GM19452 (cell line): Measurements from ENCODE around the gene FAM131B.
"Not testable (repeated sequence)": the region's sequence is repeated elsewhere in the genome, so short reads cannot be mapped to it uniquely, and the experiment has no call there.

Experiments
- ATAC-seq: cut with Tn5 transposase; IDR thresholded peaks from one replicate; pipeline ENCODE4 v1.9.1; 2021; ENCODE audit not compliant: unreplicated experiment

The FAM131B gene

DNA sequence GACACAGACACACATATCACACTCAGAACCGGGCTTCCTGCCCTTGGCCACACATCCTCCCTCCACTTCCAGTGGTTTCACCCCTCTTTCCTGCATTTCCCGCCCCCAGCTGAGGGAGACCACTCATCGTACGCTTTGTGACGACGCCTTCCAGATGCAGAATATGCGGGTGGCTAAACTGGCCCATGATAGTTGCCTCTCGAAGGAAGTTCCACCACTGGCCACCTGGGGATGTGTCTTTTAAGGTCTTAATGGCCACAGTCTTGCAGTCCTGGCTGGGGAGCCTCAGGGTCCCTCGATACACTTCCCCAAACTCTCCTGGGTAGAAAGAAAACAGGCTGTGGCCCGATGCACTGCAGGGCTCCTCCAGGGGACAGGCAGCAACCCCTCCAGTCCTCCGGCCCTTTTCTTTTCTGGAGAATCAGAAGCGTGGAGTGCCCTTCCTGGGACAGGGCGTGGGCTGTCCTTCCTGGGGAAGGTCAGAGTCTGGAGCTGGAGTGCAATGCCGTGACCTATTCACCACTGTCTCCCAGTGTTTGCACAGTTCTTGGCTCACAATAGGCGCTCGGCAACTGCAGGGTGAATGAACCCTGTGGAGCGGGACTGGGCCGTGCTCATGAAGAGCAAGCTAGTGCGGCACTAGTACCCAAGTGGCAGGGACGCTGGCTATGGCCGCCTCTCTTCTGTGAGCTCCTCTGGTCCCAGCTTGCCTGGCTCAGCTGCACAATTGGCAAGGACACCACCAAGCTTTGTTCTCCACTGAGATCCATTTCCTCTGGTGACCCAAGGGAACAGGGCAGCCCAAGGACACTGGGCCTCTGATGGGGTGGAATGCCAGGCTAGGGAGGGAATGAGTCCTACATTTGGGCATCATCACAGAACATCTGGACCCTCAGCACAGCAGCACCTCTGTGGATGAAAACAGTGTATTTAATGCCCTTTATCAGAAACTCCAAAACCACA is 33.0 kb upstream of the FAM131B start:
- ATAC-seq, result peak; percentile 45

DNA sequence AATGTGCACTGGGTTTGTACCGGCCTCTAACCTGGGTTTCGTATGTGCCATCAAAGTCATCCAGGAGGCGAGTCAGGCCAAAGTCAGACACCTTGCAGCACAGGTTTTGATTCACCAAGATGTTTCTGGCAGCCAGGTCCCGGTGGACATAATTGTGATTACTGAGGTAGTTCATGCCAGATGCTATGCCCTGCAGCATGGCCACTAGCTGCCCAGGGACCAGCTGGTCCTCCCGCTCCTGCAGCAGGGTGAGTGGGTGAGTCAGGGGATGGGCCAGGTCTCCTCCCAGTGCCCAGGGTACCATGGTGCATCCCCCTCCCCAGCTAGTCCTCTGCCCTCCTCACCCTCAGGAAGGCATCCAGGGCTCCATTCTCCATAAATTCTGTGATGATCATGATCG is 32.3 kb upstream of the FAM131B start:
- no peak for ATAC-seq

- no peak for ATAC-seq
Measured at GRCh38 chr7:143394068-143394467, 31.6 kb upstream of the FAM131B start.

DNA sequence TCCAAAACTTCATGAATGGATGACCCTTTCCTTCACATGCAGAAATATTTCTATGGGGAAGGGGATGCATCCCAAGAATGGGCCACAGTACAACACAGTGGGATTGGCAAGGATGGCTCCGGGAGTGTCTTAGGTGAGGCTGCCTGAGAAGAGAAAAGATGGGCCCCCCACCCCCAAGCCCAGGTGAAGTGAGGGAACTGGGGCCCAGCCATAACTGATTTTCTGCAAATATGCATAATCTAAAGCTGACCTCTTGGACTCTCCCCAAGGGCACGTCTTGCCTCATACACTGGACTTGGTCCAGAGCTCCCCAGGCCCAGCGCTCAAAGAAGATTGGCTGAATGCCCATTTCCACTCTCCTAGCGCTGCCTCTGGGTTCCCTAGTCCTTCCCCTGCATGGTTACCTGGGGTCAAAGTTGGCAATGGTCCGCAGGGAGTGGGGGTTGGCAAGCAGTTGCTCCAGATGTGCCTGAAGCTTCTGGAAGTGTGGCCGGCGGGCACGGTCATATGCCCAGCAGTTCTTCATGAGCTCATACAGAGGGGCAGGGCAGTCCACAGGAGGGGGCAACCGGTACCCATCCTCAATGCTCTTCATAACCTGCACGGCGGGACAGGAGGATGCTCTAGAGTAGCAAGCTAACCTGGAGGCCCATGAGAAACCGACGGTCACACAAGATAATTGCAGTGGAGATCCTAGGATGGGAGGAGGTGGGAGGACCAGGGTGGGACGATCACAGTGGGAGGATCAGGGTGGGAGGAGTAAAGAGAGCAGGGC is 30.9 kb upstream of the FAM131B start:
- ATAC-seq, result no peak

GRCh38 chr7:143392875-143393266 is 30.4 kb upstream of the FAM131B start:
- ATAC-seq, result no peak

GRCh38 chr7:143392427-143392826 is 29.9 kb upstream of the FAM131B start:
- not testable (repeated sequence) for ATAC-seq

- no peak for ATAC-seq
Measured at GRCh38 chr7:143391462-143392404, 29.2 kb upstream of the FAM131B start.

DNA sequence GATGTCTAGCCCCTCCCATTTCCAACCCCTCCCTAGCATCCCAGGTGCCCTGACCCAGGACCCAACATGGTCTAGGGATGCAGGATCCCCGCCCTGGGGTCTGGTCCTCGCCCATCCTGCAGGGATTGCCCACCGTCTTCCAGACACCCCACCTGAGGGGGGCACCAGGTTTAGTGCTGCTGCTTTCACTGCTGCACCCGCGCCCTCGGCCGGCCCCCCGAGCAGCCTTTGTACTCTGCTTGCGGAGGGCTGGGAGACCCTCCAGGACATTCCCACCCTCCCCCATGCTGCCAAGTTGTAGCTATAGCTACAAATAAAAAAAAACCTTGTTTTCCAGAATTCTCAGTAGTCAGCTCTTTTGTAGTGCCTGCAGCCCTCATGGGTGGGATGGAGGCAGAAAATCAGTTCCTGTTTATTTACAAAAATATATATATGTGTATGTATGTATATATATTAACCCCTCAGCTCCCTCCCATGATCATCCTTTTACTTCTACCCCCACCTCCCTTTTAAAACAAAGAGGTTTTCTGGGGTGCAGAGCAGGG is 28.3 kb upstream of the FAM131B start:
- ATAC-seq, result no peak

DNA sequence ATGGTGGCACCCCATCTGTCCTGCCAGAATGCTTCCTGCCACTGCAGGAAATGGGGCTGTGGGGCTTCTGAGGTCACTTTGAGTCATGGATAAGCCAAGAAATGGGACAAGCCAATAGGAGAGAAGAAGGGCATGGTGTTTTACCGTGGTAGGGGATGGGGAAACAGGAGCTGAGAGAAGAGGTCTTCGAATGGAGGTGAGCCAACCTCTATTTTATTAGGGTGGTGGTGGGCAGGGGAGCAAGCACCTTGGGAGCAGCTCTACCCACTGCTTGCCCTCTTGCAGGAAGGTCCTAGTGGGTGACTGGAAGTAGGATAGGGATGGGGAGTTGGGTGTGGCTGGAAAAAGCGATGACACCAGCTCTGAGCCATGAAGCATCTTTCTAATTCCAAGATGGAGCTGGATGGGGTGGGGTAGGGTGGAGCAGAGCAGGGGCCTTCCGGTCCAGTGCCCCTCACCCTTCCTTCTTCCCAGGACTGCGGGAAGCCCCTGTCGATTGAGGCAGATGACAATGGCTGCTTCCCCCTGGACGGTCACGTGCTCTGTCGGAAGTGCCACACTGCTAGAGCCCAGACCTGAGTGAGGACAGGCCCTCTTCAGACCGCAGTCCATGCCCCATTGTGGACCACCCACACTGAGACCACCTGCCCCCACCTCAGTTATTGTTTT is 27.7 kb upstream of the FAM131B start:
- no peak for ATAC-seq

DNA sequence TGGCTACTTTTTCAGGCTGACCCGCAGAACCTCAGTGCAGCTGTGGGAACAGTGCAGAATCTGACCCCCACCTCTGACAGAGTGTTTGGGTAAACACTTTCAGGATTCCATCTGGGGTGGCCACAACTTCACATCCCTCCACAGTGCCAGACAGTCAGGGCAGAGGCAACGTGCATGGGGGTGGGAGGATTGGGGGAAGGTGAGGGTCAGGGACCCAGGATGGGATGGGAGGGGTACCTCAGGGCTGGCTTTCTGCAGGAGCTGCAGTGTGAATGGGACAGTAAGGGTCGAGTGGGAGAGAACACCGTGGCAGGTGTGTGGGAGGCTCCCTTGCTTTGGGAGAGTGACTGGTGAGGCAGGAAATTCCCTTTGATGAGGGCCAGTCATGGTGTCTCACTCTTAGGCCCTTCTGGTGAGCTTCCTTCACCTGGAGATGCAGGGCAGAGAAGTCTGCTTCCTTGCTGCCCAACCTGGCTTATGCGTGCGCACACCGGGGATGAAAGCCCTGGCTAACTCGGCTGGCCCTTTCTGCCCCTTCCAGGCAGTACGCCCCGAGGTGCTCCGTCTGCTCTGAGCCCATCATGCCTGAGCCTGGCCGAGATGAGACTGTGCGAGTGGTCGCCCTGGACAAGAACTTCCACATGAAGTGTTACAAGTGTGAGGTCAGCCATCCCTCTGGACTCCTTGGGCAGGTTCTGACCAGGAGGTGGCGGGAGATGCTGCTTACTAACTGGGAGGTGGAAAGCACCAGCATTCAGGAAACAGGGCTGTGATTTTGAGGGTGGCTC is 27.0 kb upstream of the FAM131B start:
- no peak for ATAC-seq

DNA sequence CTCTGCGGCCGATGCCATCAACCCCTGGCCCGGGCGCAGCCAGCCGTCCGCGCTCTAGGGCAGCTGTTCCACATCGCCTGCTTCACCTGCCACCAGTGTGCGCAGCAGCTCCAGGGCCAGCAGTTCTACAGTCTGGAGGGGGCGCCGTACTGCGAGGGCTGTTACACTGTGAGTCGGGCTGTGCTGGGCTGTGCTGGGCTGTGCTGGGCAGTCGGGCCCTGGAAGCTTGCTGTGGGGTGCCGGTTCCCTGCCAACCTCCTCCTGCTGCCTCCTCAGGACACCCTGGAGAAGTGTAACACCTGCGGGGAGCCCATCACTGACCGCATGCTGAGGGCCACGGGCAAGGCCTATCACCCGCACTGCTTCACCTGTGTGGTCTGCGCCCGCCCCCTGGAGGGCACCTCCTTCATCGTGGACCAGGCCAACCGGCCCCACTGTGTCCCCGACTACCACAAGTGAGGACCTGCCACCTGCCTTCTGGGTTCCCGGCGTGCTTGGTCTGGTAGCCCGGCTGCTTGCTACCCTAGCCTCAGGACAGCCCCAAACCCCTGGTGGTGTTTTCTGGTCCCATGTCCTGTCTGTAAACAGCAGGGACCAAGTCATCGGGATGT is 26.1 kb upstream of the FAM131B start:
- no peak for ATAC-seq

GRCh38 chr7:143388051-143388450 is 25.5 kb upstream of the FAM131B start:
- ATAC-seq, result no peak

GRCh38 chr7:143387156-143387975 is 24.9 kb upstream of the FAM131B start:
- ATAC-seq, result no peak

DNA sequence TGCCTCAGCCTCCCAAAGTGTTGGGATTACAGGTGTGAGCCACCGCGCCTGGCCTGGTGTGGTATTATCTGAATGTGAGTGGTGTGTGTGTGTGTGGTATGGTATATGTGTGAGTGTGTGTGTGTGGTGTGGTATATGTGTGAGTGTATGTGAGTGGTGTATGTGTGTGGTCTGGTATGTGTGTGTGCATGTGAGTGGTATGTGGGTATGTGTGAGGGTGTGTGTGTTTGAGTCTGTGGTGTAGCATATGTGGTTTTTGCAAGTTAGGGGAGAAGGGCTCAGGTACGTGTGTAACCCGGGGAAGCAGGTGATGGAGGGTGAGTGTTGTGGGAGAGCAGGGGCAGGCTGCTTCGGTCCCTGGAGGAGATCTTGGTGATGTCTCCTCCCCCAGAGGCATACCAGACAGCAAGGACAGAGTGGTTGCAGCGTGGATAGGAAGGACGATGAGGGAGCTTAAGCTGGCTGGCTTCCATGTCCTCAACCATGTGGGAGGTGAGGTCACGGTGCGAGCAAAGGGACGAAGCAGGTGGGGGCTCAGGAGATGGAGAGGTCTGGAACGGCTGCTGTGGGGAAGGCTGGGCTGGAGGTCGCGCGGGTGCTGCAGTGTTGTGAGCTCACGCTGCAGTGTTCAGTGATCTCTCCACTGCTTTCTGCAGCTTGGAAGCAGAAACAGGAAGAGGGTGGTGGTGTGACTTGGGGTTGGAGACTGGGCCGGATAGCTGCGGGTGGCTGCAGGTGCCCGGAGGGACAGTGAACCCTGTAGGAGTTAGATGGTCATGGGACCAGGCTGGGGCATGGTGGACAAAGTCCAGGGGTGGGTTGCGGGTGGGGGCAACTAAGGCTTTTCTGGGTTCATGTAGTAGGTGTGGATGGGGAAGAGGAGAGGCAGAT is 23.6 kb upstream of the FAM131B start:
- ATAC-seq, result no peak

DNA sequence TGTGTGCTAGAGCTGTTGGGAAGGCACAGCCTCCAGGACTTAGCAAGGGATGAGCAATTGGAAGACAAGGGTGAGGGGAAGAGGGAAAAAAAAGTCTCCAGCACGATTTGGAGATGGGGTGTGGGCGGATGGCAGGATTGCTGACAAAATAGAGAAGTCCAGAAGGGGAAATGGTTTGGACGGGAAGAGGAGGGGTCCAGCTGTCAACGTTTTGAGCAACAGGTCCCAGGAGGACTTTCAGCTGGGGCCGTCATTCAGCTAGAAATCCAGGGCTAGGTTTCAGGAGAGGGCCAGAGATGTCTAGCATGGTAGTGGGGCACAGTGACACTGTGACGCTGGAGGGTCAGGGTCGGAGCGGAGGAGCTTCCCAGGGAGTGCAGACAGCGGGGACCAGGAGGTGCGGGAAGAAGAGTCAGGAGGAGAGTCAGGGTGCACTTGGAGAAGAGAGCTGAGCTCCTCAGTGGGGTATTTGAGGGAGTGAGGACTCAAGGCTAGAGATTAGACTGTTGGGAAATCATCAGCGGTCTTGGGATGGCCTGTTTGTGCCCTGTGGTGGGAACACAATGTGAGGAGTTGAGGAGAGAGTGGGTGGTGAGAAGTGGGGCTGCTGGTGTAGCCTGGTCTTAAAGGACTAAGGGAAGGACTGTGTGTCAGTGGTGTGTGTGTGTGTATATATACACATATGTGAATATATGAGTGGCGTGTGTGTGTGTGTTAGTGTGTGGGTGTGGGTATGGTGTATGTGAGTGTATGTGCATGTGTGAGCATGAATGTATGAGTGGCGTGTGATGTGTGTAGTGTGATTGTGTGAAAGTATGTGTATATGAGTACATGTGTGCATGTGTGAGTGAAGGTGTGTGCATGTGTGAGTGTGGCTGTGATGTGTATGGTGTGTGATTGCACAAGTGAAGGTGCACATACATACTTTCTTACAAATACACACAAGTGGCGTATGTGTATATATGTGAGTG is 22.4 kb upstream of the FAM131B start:
- ATAC-seq, result no peak

GRCh38 chr7:143384148-143384547 is 21.6 kb upstream of the FAM131B start:
- ATAC-seq, result no peak
